NCI-H446 treated with DMSO at 0.1 percent for 48 hours (cell line): ENCODE results near the gene PRIMA1.

Experiments used
- DNase-seq: peaks from one replicate; lab custom pipeline; 2025; lab: John Stamatoyannopoulos, UW

PRIMA1 gene

DNA sequence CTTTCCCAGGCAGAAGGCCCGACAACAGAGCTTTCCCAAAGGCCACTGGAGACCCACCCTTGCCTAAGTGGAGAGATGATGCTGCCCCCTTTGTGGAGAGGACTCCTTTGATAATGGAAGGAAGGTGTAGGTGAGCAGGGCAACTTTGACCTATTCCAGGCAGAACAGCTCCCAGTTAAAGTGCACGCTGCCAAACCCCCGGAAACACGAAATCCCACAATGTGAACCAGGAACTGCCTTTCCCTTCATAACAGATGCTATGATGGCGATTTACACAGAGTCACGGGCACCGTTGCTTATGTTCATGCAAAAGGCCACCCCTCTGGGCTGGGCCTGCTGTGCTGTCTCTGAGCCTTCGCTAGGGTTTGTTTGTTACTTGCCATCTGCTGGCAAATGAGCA, 34.6 kb downstream of the PRIMA1 start:
- DNase-seq: no peak

DNA sequence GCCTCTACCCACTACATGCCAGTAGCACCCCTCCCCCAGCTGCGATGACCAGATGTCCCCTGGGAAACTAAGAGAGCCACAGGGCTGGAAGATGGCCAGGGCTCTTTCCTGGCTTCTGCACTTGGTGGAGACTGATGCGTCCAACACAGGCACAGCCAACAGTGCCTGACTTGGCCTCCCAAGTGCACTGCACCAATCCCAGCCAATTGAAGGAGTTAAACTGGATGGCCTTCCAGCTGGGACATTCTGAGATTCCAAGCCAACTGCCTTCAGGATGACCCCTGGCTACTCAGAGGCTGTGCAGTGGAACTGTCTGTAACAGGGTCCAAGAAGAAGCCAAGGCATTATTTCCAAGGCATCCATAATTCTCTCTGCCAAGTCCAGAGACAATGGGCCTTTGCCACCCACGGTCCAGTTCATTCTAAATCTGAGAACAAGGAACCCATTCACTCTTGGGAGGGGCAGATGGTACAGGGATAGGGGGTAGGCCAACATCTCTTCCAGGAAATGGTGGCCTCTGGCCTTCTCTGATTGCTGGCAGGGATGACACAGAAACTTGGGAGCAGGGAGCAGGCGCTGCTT, 35.2 kb downstream of the PRIMA1 start:
- DNase-seq: no peak

DNA sequence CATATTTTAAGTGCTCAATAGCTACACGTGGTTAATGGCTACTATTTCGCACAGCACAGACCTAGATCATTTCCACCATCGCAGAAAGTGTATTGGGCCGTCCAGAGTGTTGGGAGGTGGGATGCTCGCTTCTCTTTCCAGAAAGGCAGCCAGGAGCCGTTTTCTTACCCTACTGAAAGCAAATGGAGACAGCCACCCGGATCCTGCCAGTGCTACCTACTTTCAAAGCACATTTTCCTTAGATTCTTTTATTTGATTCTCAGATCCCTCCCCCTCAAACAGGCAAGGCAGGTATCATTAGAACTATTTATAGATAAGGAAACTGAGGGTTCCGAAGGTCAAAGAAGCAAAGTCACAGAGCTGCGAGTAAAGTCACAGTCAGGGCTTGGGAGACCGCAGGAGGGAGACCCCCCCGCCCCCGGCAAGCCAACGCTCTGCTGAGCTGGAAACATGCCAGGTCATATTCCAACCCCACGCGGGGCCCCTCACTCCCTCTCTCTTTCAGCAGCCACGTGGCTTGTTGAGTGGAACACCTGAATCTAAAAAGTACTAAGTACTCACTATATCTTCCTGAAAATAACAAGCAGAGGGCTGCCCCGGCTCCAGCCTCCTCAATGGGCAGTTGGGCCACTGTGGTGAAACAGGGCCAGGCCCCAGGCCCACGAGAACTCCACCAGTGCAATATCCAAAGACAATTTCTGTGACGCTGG, 36.2 kb downstream of the PRIMA1 start:
- DNase-seq: no peak

DNA sequence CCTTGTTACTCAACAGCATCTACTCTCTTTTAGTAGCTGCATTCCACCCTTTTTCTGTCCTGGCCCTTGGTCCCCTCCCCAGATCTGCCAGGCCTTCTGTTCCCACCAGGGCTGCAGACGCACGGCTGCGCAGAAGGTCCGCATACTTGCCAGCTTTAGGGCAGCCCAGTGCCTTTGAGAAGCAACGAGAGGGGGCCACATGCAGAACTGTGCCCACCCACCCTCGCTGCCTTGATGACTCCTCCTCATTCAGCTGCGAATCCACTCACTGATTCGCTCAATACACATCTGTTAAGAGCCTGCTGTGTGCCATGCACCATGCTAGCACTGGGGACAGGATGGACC, 39.2 kb downstream of the PRIMA1 start:
- DNase-seq: no peak

DNA sequence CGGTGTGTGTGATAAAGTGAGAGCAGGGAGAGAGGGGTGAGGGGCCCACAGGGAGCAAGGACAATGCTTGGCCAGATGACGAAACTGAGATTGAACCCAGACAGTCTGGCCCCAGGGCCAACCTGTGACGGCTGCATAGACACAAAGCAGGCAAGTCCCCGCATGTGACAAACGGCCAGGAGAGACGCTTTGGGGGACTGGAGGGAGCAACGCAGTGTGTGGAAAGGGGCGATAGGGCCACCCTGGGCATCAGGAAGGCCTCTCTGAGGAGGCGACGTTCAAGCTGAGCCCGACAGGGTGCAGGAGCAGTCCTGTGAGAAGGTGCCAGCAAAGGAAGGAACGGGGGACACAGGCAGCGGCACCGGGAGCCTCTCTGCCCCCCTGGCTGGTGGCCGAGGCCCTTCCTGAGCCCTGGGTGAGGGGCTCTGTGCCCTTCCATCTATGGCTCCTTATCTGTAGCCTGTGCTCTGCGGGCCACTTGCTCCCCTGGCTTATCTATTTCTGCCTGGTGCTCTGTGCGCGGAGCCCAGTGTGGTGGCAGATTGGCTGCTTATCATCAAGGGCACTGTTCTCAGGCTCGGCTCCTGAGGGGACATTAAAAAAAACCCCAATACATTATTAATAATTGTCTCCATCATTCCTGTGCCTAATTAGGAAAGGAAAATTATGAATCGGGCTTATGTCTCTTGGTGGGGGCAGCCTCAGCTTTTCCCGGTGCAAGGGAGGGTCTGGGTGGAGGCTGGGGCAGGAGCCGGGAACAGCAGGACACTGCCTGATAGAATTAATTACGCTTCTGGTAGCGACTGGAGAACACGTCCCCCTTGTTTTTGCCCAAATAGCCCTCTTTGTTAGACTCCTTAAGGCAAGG, 39.8 kb downstream of the PRIMA1 start:
- no peak for DNase-seq

DNA sequence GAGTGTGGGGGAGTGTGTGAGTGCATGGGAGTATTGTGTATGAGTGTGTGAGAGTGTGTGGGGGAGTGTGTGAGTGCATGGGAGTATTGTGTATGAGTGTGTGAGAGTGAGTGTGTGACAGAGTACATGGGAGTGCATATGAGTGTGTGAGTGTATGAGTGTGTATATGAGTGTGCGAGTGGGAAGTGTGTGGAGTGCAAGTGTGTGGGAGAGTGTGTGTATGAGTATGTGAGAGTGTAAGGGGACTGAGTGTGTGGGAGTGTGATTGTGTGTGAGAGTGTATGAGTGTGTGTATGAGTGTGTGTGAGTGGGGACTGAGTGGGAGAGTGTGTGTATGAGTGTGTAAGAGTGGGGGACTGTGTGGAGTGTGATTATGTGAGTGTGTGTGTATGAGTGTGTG, 40.7 kb downstream of the PRIMA1 start:
- DNase-seq: no peak

DNA sequence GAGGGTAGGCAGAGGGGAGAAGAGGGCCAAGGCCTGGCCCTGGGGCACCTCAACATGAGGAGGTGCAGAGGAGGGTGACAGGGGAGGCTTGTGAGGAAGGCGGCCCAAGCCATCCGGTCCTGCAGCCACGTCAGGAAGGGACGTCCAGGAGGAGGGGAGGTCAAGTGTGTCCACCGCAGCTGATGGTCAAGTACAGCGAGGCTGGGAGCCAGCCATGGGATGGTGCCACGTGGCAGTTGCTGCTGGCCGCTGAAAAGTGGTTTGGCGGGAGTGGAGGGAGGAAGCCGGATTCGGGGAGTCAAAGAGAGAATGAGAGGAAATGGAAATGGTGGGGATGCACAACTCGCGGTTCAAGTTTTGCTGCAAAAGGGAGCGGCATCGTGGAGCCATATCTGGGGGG, 41.2 kb downstream of the PRIMA1 start:
- DNase-seq: no peak

DNA sequence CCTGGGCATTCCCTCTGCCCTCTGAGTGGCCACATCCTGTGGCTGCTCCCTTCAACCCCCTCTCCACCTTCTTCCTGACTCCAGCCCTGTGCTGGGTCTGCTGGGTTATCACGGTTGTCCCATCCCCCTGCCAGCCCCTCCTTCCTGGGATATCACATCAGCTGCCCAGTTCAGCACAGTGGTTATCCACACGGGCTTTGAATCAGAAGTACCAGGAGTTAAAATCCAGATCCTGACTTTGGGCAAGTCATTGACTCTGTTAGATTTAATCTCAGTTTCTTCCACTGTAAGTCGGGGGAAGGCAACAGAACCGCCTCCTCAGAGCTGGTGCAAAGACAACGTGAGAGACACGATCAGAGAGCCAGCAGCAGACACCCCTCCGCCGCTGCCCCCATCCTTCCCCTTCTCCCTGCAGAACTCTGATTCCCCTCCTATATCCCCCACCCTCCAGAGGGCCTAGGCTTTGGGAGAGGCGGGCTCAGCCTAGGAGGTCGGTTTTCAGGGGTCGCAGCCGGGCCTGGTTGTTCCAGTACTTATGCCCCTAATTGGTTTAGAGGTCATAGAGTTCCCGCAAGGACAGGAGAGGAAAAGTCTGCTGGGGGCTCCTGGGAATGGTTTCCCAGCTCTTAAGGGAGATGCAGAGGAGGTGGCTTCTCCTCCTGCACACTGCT, 42.5 kb downstream of the PRIMA1 start:
- DNase-seq: no peak

DNA sequence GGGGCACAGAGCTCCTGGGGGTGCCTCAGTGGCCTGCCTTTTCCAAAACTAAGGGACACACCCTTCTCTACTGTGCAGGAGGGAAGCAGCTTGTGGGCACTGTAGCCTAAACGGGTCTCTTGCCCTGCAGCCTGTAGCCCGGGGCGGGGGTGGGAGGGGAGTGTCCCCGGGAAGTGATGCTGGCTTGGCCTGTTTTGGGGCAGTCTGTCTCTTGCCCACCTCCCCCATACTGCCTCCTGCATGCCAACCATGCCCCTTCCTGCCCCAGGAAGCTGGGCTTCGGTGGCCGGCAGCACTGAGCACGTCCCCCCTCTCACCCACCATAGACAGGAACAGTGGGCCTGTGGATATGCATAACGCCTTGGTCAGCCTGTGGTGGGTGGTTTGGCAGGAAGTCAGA, 43.4 kb downstream of the PRIMA1 start:
- no peak for DNase-seq

DNA sequence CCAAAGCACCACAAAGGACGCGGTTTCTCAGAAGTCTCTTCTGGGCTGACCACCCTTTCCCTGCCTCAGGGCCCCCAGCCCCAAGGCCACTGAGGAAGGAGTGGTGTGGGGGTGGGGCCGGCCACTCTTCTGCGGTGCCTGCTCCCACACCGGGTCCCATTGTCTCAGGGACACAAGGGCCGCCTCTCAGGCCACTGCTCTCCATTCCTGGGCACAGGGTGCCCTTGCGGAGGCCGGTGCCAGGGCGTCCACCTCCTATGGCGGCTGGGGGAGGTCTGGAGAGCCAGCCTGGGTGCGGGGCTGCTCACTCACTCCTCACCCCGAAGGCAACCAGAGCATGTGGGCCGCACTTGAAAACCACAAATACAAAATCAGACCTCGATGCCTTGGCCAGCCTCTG, 44.1 kb downstream of the PRIMA1 start:
- no peak for DNase-seq

DNA sequence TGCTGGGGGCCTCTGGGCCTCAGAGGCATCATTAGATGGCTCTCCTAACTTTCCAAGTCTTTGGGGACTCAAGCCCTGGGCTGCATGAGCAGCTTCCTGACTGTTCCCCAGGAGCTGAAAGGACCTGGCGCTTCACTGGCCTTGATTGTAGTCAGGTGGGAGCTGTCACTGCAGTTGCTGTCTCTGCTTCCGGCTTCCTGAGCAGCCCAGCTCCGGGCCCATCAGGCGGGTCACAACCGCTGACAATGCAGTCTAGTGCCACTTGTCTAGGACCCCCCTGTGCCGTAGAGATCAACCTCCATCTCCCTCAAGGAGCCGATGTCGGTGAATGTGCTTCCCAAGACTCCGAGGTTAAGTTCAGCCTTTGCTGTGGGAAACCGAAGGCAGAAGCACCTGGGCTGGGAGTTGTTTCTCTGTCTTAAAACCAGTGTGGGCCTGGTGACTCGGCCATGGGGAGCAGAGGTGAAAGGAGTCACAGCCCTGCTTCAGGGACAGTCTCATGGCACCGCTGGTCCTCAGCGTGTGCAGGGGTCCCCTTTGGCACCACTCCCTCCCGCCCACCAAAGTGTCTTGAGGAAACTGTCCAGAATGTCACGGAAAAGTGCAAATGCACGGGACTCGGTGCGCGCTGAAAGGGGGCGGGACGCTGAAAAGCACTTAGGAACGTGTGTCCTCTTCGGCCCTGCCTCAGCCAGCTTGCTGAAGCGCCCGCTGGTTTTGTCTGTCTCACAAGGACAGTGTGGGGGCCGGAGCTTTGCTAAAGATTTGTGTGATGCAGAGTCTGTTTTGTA, 44.8 kb downstream of the PRIMA1 start:
- DNase-seq: no peak

DNA sequence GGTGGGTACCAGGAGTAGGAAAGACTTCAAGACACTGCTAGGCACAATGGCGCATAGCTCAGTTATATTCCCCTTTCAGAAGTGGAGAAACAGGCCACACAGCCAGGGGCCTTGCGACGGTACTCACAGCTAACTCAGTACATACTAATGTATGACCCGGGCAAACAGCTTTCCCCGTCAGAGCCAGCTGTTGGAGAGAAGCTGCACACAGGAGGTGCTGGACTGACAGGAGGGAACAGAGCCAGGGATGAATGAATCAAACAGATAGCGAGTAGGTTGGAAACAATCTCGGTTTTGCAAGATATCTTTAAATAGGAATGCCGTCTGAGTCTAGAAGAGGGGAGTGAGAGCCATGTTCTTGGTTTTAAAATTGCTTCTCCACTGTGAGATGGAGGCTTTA, 45.5 kb downstream of the PRIMA1 start:
- no peak for DNase-seq

DNA sequence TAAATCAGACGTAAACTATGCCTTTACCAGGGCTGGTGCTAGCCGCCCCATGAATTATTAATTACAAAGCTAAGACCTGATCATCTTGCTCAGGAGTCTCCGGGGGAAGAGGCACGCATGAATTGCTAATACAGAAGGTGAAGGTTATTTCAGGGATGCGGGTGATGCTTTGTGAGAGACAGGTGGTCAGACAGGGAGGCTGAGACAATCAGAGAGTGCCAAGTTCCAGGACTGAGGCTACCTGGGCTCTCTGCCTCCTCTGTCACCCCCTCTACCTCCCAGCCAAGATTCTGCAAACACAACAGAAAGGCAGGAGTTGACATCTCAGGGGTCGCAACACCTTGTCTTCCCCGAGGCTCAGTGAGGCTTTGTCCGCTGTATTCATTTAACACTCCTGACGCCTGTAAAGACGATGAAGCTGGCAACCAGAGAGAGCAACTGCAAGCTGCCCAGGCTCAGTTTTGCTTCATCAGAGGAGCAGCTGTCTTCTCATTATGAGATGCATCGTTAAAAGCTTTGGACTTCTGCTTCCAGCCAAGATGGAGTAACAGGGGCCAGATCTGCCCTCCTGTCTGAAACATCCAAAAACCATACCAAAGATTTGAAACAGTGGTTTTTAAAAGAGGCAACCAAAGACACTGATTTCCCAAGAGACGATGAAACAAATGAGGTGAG, 46.6 kb downstream of the PRIMA1 start:
- peak; percentile 19 for DNase-seq

DNA sequence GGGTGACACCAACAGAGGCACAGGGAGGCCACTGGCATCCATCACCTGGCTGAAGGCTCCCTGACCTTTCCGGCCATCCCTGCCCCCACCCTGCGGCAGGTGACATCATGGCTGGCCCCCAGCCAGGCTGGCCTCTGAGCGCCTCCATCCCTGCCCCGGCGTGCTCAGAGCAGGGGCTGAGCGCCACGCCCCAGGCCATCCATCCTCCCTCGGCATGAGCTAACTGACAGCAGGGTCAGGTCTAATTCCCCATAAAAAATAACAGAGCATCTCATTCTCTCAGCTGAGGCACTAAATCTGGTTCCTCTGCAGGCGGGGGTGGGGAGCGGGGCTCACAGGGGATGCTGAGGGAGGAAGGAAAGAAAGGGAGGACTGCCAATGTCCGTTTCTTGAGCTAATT, 50.7 kb downstream of the PRIMA1 start:
- no peak for DNase-seq

DNA sequence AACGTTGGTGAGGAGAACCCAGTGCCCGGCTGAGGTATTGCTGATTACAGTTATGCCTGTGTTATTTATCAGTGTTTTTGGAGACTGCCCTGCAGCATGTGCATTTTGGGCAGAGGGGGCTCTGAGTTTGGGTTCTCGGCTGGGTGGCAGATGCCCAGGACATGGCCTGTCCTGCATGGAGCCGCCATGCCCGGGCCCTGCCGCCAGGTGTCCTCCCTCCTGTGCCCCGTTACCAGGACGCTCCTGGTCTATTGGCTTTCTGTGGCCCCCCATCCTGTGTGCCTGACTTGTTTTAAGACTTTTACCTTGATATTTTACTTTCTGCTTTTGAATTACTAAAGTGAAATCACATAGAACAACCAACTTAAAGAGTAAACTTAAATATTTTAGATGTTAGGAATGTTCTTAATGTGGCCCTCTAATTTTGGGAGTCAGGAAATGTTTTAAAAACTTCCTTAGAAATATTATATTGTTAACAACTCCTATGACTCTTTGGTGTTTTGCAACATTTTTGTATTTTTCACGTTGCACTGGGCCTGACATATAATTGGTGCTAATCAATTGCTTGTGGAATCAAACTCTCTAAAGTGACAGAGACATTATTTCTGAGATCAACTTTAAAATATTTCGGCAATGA, 51.8 kb downstream of the PRIMA1 start:
- DNase-seq: no peak

DNA sequence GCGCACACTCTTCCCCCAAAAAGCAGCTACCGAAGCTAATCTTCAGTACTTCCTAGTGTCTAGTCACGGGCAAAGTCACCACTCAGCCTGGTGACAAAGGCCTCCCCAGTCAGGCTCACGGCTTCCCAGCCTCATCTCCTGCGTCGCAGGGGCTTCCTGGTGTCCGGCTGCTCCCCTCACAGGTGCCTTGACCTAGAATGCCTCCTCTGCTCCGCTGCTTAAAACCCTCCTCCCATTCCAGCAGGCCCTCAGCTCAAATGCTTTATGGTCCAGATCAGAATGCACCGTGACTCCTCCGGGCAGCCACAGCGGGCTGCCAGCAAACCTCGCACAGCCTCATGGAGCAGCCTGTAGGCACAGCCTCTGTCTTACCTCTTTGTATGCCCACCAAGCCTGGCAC, 53.1 kb downstream of the PRIMA1 start:
- DNase-seq: no peak

DNA sequence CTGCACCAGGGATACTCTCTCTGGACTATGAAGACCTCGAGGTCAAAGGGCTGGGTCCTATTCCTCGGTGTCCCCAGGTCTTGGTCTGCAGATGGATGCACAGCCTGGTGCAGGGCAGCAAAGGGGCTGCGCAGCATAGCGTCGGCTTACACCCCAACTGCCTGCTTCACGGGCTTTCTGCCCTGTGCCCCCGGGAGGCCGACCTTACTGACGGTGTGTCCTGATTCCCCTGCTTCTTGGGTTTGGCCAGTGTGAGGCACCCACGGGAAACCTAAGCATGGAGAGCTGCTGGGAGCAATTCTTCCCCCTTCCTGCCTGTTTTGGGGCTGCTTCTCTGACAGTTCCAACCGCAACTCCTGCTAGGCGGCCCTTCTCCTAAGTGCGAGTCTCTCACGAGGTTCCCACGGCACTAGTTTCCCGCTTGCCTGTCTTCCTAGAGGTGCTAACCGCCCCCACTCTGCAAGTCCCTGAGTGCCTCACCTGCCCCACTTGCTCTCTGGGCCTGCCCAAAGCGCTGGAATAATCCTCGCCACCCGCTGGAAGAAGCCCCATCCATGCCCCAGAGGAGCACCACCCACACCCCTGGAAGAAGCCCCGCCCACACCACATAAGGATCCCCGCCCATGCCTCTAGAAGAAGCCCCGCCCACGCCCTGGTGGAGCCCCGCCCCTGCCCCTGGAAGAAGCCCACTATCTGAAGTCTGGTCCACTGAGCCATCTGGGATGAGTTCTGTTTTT, 54.0 kb downstream of the PRIMA1 start:
- no peak for DNase-seq

DNA sequence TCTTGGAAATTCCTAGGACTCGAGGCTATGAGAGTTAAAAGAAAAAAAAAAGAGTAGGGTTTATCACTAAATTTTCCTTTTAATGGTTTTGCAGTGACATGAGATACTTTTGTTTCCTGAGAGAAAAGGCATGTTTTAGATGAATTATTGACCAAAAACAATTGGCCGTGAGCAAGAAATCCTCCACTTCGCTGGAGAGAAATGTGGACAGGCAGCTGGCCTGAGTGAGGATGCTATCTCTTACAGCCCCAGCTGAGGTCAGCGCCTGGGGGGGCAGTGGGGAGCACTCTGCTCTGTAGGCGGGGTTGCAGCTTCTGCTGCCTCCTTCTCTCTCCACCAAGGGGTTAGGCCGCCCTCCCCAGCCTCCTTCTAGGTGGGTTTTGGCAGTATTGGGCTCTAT, 54.7 kb downstream of the PRIMA1 start:
- DNase-seq: no peak

DNA sequence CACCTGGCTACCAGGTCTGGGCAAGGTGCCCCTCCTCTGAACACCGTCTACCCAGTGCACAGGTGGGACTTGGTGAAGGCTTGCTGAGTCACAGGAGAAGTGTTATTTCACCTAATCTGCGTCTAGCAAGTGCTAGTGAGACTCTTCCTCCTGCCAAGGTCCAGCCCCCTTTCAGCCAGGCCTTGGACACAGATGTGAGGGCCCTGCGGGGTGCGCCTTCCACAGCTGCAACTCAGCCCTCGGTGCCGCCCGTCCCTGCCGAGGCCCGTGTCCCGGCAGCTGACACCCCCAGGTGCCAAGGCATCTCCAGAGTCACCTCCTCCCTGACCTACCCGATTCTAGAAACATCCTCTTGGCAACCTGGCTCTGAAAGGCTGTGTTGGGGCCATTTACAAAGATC, 55.1 kb downstream of the PRIMA1 start:
- no peak for DNase-seq

DNA sequence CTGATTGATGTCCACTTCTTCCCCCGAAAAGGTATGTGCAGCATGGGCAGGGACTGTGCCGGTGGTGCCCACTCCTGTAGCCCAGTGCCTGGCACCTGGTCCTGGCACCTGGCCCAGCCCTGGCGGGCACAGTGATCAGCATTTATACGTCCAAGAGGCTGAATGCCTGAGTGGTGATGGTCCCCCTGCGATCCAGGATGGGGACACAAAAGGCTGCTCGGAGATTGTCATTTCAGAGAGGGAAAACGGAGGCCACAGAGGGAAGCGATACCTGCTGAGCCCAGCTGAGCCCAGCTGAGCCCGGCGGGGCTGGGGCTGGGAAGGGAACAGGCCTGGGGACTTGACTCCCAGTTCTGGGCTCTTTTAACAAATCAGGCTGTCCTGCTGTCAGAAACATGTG, 55.8 kb downstream of the PRIMA1 start:
- no peak for DNase-seq
